Measurements from ENCODE around the gene ANLN.

Gene ANLN

DNA sequence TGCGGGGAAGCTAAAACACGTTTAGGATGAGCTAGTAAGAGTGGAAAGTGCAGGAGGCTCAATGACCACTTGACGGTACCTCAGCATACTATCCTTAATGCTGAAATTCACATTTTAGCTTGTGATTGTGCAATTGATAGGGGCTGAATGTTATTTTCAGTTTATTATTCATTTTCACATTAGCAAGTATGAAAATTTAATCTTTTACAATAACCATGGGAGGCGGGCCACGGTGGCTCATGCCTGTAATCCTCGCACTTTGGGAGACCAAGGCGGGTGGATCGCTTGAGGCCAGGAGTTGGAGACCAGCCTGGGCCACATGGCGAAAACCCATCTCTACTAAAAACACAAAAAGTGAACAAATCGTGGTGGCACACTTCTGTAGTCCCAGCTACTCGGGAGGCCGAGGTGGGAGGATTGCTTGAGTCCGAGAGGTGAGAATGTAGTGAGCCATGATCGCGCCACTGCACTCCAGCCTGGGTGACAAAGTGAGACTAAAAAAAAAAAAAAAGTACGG is 22.0 kb upstream of the ANLN start:
- Histone ChIP-seq H3K4me1 (ENCODE audit: control insufficient read depth, insufficient read depth, low read length) (peaks cover 7% of the 10 kb centered on the region; the same call in 1 of the 2 replicates), H3K27ac (ENCODE audit: extremely low read depth, low read depth, low read length) (peak overlapping the region; percentile 80; the same call in 1 of the 2 replicates), H3K9me3 (ENCODE audit: control insufficient read depth, insufficient read depth, low read depth, low read length) (no peaks in the 10 kb centered on the region), H3K36me3 (ENCODE audit: control insufficient read depth in 2 of 2, insufficient read depth in 1 of 2, low read length in 2 of 2) (peaks cover 0 to 3% of the 10 kb centered on the region in 2 experiments; a peak in 1 of 3 replicates), H3K4me3 (ENCODE audit: low read depth, low read length) (peak overlapping the region; percentile 84)
- ChIA-PET POLR2A (interaction anchor here (0.5 to 2.0 kb wide), 3 partner anchors 22 to 50 kb away, joined by 5 to 15 read pairs (median 8); partner anchors contain the start of gene ANLN), CTCF (interaction anchor here (0.6 to 2.8 kb wide), 11 partner anchors 10 to 337 kb away, joined by 3 to 26 read pairs (median 6); partner anchors contain the start of gene ANLN)
- TF ChIP-seq ZNF335 (tag by site-specific recombination; conservative IDR thresholded peaks at IDR 0.05): peak; percentile 49; the same call in 1 of the 2 replicates
- TF ChIP-seq, protein P1, sequence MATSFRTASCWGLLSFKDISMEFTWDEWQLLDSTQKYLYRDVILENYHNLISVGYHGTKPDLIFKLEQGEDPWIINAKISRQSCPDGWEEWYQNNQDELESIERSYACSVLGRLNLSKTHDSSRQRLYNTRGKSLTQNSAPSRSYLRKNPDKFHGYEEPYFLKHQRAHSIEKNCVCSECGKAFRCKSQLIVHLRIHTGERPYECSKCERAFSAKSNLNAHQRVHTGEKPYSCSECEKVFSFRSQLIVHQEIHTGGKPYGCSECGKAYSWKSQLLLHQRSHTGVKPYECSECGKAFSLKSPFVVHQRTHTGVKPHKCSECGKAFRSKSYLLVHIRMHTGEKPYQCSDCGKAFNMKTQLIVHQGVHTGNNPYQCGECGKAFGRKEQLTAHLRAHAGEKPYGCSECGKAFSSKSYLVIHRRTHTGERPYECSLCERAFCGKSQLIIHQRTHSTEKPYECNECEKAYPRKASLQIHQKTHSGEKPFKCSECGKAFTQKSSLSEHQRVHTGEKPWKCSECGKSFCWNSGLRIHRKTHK (tag by site-specific recombination; IDR thresholded peaks at IDR 0.05): no peak
- TF ChIP-seq, protein P2, sequence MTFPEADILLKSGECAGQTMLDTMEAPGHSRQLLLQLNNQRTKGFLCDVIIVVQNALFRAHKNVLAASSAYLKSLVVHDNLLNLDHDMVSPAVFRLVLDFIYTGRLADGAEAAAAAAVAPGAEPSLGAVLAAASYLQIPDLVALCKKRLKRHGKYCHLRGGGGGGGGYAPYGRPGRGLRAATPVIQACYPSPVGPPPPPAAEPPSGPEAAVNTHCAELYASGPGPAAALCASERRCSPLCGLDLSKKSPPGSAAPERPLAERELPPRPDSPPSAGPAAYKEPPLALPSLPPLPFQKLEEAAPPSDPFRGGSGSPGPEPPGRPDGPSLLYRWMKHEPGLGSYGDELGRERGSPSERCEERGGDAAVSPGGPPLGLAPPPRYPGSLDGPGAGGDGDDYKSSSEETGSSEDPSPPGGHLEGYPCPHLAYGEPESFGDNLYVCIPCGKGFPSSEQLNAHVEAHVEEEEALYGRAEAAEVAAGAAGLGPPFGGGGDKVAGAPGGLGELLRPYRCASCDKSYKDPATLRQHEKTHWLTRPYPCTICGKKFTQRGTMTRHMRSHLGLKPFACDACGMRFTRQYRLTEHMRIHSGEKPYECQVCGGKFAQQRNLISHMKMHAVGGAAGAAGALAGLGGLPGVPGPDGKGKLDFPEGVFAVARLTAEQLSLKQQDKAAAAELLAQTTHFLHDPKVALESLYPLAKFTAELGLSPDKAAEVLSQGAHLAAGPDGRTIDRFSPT (tag by site-specific recombination; IDR thresholded peaks at IDR 0.05): no peak
- no peak for TF ChIP-seq FEZF1 (tag by site-specific recombination; IDR thresholded peaks at IDR 0.05)
- no peak for TF ChIP-seq ZNF561 (tag by site-specific recombination; IDR thresholded peaks at IDR 0.05; ENCODE audit: borderline replicate concordance)
- TF ChIP-seq BCL11B (tag by site-specific recombination; IDR thresholded peaks at IDR 0.05; ENCODE audit: low read depth): no peak
- TF ChIP-seq ZNF114 (tag by site-specific recombination; IDR thresholded peaks at IDR 0.05): no peak
- TF ChIP-seq ZNF600 (tag by site-specific recombination; IDR thresholded peaks at IDR 0.05): no peak

DNA sequence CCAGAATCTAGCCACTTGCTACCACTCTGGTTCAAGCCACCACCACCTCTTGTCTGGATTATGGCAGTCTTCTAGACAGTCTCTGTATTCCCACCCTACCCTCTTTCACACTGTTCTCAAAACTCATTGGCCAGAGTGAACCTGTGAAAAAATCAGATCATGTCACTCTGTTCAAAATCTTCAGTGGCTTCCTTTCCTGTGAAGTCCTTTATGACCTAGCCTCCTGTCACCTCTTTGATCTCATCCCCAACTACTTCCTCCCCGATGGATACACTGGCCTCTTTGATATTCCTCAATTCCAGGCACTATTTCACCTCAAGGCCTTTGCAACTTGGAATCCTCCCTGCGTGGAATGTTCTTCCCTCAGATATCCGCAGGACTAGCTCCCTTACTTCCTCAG is 21.2 kb upstream of the ANLN start:
- ChIA-PET POLR2A (no interaction called here), CTCF (interaction anchor here (0.7 kb wide), 1 partner anchor 338 kb away, joined by 6 read pairs; no protein-coding TSS in a partner anchor)
- no peak overlapping the region for H3K4me3 ChIP-seq (ENCODE audit: low read depth, low read length)
- H3K4me1 ChIP-seq (ENCODE audit: control insufficient read depth, insufficient read depth, low read length): peaks cover 7% of the 10 kb centered on the region; the same call in 1 of the 2 replicates
- no peak overlapping the region for H3K27ac ChIP-seq (ENCODE audit: extremely low read depth, low read depth, low read length)
- no peak for TF ChIP-seq ZNF423 (tag by site-specific recombination; IDR thresholded peaks at IDR 0.05)
- H3K36me3 ChIP-seq (ENCODE audit: control insufficient read depth in 2 of 2, insufficient read depth in 1 of 2, low read length in 2 of 2): peaks cover 0 to 1% of the 10 kb centered on the region in 2 experiments; a peak in 1 of 3 replicates
- H3K9me3 ChIP-seq (ENCODE audit: control insufficient read depth, insufficient read depth, low read depth, low read length): no peaks in the 10 kb centered on the region

DNA sequence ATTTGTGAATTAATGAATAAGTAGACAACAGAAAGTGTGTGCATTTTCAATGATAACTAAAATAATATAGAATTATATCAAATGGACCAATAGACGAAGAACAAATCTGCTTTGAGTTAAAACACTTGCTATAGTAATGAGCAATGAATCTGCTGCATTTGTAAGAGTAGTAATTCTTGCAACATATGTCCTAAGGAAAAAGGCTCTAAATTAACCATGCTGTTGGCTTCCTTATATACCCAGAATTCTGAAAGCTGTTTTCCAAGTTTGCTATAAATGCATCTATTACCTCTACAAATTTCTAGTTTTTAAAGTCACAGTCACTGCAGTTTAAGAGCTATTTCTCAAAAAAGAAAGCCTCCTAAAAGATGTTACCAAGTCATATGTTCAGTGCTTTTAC is 20.5 kb upstream of the ANLN start:
- Histone ChIP-seq H3K27ac (ENCODE audit: extremely low read depth, low read depth, low read length) (no peak overlapping the region), H3K9me3 (ENCODE audit: control insufficient read depth, insufficient read depth, low read depth, low read length) (no peaks in the 10 kb centered on the region), H3K36me3 (ENCODE audit: control insufficient read depth in 2 of 2, insufficient read depth in 1 of 2, low read length in 2 of 2) (no peaks in the 10 kb centered on the region), H3K4me1 (ENCODE audit: control insufficient read depth, insufficient read depth, low read length) (peaks cover 7% of the 10 kb centered on the region; the same call in 1 of the 2 replicates), H3K4me3 (ENCODE audit: low read depth, low read length) (no peak overlapping the region)
- ChIA-PET POLR2A (no interaction called here), CTCF (no interaction called here)
- TF ChIP-seq KLF10 (tag by site-specific recombination; IDR thresholded peaks at IDR 0.05) (no peak), IKZF3 (tag by site-specific recombination; IDR thresholded peaks at IDR 0.05) (no peak), ZNF670 (tag by site-specific recombination; IDR thresholded peaks at IDR 0.05; ENCODE audit: low read depth) (no peak), ZNF354C (tag by site-specific recombination; IDR thresholded peaks at IDR 0.05; ENCODE audit: borderline replicate concordance, low read depth) (no peak), ZNF571 (tag by site-specific recombination; IDR thresholded peaks at IDR 0.05) (no peak), ZNF311 (tag by site-specific recombination; IDR thresholded peaks at IDR 0.05; ENCODE audit: borderline replicate concordance) (no peak), ZNF202 (tag by site-specific recombination; IDR thresholded peaks at IDR 0.05; ENCODE audit: borderline replicate concordance) (no peak), EGR2 (tag by site-specific recombination; IDR thresholded peaks at IDR 0.05; ENCODE audit: low read depth) (no peak), ZNF621 (tag by site-specific recombination; IDR thresholded peaks at IDR 0.05) (no peak)
- TF ChIP-seq, protein P3, sequence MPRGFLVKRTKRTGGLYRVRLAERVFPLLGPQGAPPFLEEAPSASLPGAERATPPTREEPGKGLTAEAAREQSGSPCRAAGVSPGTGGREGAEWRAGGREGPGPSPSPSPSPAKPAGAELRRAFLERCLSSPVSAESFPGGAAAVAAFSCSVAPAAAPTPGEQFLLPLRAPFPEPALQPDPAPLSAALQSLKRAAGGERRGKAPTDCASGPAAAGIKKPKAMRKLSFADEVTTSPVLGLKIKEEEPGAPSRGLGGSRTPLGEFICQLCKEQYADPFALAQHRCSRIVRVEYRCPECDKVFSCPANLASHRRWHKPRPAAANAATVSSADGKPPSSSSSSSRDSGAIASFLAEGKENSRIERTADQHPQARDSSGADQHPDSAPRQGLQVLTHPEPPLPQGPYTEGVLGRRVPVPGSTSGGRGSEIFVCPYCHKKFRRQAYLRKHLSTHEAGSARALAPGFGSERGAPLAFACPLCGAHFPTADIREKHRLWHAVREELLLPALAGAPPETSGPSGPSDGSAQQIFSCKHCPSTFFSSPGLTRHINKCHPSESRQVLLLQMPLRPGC (tag by site-specific recombination; IDR thresholded peaks at IDR 0.05): no peak
- TF ChIP-seq, protein P4, sequence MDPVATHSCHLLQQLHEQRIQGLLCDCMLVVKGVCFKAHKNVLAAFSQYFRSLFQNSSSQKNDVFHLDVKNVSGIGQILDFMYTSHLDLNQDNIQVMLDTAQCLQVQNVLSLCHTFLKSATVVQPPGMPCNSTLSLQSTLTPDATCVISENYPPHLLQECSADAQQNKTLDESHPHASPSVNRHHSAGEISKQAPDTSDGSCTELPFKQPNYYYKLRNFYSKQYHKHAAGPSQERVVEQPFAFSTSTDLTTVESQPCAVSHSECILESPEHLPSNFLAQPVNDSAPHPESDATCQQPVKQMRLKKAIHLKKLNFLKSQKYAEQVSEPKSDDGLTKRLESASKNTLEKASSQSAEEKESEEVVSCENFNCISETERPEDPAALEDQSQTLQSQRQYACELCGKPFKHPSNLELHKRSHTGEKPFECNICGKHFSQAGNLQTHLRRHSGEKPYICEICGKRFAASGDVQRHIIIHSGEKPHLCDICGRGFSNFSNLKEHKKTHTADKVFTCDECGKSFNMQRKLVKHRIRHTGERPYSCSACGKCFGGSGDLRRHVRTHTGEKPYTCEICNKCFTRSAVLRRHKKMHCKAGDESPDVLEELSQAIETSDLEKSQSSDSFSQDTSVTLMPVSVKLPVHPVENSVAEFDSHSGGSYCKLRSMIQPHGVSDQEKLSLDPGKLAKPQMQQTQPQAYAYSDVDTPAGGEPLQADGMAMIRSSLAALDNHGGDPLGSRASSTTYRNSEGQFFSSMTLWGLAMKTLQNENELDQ (tag by site-specific recombination; IDR thresholded peaks at IDR 0.05; ENCODE audit: low read depth): no peak

Measured in HEK293 (cell line).